ENCODE data around the gene RTEL1.

Gene RTEL1

DNA sequence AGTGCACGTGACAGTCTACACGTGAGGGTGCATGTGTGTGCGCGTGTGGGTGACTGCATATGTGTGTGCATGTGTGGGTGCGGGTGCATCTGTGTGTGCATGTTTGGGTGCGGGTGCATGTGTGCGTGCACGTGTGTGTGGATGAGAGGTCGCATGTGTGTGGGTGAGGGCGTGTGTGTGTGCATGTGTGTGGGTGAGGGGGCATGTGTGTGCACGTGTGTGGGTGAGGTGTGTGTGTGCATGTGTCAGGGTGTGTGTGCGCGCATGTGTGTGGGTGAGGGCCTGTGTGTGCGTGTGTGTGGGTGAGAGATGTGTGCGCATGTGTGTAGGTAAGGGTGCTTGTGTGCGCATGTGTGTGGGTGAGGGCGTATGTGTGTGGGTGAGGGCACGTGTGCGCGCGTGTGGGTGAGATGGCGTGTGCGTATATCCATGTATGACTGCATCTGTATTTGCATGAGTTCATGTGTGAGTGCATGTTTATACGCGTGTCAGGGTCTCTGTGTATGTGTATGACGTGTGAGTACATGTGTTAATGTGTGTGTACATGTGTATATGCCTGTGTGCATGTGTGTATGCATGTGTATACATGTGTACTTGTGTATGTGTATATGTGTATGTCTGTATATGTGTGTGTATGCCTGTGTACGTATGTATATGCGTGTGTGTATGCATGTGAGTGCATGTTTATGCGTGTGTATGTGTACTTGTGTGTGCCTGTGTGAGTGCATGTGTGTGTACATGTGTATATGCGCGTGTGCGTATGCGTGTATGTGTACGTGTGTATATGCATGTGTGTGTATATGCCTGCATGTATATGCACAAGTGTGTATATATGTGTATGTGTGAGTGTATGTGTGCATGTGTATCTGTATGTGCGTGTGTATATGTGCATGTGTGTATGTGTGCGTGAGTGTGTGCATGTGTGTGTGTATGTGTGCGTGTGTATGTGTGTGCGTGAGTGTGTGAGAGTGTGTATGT lies 74.3 kb downstream of the RTEL1 start:
- DNase-seq: no peak

DNA sequence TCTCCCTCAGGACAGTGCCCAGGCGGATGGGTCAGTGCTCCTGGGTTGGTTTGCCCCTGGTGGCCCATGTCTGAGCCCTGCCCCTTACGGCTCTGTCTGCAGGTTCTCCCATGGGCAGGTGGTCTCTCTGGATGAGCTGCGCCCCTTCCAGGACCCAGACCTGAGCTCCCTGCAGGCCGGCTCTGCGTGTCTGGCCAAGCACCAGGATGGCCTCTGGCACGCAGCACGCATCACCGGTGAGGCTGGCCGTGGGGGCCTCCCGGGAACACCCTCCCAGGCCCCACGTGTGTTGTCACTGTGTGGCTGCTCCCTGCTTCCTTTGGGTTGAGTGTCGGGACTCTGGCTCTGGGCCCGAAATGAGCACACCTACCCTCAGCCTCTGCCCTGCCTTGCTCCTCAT lies 75.0 kb downstream of the RTEL1 start:
- DNase-seq: no peak

DNA sequence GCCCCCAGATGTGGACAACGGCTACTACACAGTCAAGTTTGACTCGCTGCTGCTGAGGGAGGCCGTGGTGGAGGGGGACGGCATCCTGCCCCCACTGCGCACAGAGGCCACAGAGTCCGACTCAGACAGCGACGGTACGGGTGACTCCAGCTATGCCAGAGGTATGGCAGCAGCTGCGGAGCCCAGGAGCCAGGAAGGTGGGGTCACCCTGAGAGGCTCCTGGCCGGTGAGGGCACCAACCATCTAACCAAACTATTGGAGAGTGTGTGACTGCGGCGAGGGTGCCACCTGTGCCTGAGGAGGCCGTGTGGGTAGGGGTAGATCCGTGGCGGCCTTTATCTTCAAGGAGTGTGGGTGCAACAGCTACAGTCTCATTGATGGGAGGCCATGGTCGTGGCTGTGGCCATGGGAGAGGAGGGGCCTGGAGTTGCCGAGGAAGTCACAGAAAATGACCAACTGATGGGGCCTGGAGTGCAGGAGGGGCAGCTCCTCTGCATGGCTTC lies 75.5 kb downstream of the RTEL1 start:
- DNase-seq: no peak

DNA sequence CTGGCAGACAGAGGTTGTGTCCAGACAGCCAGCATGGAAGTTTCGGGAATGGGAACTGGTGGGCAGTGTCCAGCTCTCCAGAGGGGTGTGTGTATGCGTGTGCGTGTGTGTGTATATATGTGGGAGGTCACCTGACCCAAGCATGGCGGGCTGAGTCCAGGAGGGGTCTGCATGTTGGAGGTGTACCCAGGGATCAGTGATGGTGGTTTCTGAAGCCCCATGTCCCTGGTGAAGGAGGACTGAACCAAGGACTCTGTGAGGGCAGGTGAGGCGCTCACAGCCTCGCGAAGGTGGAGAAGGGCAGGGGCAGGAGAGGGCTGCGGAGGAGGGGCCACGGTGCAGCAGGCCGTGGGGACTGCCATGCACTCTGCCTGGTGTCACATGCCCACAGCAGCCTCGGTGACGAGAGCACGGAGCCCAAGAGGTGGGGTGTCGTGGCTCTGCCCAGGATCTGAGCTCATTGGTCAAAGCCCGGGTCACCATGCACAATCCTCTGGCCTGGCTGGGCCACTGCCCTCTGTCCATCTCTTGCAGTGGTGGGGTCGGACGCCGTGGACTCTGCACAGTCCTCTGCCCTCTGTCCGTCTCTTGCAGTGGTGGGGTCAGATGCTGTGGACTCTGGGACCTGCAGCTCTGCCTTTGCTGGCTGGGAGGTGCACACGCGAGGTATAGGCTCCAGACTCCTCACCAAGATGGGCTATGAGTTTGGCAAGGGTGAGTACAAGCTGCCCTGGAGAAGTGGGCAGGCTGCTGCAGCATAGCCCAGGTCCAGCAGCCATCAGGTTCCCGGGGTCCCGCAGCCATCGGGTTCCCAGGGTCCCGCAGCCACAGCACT lies 76.2 kb downstream of the RTEL1 start:
- DNase-seq: no peak

DNA sequence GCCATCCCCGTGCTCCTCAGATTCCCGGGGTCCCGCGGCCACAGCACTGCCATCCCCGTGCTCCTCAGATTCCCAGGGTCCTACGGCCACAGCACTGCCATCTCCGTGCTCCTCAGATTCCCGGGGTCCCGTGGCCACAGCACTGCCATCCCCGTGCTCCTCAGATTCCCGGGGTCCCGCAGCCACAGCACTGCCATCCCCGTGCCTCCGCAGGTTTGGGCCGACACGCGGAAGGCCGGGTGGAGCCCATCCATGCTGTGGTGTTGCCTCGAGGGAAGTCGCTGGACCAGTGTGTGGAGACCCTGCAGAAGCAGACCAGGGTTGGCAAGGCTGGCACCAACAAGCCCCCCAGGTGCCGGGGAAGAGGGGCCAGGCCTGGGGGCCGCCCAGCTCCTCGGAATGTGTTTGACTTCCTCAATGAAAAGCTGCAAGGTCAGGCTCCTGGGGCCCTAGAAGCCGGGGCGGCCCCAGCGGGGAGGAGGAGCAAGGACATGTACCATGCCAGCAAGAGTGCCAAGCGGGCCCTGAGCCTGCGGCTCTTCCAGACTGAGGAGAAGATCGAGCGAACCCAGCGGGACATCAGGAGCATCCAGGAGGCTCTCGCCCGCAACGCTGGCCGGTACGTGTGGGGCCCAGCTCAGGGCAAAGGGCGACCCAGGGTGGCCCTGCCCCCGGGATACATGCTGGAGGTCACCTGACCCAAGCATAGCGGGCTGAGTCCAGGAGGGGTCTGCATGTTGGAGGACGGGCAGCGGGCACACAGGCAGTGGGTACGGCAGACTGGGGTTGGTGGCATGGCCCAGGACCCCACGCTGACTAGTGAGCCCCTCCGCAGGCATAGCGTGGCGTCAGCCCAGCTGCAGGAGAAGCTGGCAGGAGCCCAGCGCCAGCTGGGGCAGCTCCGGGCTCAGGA lies 77.1 kb downstream of the RTEL1 start:
- DNase-seq: no peak

DNA sequence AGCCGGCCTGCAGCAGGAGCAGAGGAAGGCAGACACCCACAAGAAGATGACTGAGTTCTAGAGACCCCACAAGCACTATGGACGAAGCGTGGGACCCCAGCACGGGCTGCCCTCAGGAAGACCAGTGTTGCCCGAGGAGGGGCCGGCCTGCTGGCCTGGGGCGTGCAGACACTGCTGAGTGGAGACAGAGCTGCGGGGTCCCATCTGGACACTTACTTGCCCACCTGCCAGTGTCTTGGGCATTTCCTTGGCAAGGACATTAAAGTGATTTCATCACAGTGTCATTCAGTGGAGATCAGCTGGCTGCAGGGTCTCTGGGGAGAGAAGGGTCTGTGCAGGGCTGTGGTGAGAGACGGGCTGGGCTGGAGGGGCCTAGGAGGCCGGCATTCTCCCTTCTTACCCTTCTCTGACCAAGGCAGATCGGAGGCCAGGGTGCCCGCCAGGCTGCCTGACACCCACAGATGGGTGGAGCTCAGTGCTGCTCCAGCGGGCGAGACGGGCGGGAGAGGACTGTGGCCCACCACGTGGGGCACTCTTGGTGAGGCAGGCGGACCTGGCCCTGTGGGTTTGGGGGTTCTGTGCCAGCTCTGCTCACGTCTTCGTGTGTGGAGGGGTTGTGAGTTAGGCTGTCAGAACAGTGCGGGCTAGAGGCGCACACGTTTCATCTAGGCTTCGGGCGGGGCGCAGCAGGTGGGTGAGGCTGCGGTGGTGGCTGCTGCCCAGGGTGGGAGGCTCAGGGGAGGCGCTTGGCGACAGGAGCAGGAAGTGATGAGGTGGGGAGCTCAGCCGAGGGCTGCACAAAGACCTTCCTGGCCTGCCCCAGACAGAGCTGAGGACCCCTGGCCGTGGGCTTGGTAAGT lies 78.0 kb downstream of the RTEL1 start, which contains the start of gene LIME1:
TSS of gene LIME1 (plus strand) at position 806 of the 860 bp plus-strand sequence. CDS start 886 bp downstream, outside the sequence.
- no peak for DNase-seq

DNA sequence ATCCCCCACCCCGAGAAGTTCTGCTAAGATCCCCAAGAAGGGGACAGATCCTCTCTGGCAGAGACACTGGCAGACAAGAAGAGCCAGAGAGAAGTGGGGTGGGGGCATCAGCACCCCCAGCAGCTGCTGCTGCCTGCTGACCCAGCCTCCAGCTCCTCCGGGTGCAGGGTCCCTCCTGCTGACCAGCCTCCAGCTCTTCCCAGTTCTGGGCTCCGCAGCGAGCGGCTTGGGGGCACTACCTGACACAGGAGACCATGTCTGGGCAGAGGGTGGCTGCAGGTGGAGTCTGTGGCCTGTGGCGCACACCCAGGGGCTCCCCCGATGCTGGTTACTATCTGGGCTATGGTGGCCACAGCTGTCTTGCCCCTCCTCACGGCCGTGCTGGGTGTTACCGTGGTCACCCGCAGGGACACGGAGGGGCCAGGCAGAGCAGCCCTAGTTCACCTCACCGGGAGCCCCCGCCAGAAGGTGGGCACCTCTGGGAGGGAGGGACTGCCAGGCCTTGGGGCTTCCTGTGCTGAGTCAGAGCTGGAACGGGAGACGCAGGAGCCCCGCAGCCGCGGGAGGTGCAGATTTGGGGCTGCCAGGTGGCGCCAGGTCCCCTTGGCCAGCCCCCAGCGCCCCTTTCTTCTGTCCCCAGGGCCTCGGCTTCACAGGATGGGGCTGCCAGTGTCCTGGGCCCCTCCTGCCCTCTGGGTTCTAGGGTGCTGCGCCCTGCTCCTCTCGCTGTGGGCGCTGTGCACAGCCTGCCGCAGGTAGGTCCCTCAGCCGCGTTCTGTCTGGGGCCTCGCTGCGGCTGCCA lies 79.0 kb downstream of the RTEL1 start:
- DNase-seq: no peak

DNA sequence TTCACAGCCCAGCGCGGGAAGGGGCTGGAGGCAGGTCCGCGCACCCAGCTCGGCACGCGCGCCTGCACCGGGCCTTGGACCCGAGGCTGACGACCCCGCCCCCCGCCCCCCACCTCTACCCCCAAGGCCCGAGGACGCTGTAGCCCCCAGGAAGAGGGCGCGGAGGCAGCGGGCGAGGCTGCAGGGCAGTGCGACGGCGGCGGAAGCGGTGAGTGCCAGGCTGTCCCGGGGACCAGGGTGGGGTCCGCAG lies 79.5 kb downstream of the RTEL1 start:
- no peak for DNase-seq

DNA sequence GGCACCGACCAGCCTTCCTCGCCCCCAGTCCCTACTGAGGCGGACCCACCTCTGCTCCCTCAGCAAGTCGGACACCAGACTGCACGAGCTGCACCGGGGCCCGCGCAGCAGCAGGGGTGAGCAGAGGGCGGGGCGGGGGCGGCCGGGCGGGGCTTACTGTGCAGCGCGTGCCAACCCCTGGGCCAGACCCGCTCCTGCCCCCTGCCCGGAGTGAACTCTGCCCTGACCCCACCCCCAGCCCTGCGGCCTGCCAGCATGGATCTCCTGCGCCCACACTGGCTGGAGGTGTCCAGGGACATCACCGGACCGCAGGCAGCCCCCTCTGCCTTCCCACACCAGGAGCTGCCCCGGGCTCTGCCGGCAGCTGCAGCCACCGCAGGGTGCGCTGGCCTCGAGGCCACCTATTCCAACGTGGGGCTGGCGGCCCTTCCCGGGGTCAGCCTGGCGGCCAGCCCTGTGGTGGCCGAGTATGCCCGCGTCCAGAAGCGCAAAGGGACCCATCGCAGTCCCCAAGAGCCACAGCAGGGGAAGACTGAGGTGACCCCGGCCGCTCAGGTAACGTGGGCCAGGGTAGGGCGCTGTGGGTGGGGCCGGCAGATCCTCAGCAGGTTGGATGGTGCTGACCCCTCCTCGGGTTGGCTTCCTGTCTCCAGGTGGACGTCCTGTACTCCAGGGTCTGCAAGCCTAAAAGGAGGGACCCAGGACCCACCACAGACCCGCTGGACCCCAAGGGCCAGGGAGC lies 80.0 kb downstream of the RTEL1 start:
- DNase-seq: no peak

DNA sequence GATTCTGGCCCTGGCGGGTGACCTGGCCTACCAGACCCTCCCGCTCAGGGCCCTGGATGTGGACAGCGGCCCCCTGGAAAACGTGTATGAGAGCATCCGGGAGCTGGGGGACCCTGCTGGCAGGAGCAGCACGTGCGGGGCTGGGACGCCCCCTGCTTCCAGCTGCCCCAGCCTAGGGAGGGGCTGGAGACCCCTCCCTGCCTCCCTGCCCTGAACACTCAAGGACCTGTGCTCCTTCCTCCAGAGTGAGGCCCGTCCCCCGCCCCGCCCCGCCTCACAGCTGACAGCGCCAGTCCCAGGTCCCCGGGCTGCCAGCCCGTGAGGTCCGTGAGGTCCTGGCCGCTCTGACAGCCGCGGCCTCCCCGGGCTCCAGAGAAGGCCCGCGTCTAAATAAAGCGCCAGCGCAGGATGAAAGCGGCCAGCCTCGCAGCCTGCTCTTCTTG lies 80.6 kb downstream of the RTEL1 start:
- no peak for DNase-seq

DNA sequence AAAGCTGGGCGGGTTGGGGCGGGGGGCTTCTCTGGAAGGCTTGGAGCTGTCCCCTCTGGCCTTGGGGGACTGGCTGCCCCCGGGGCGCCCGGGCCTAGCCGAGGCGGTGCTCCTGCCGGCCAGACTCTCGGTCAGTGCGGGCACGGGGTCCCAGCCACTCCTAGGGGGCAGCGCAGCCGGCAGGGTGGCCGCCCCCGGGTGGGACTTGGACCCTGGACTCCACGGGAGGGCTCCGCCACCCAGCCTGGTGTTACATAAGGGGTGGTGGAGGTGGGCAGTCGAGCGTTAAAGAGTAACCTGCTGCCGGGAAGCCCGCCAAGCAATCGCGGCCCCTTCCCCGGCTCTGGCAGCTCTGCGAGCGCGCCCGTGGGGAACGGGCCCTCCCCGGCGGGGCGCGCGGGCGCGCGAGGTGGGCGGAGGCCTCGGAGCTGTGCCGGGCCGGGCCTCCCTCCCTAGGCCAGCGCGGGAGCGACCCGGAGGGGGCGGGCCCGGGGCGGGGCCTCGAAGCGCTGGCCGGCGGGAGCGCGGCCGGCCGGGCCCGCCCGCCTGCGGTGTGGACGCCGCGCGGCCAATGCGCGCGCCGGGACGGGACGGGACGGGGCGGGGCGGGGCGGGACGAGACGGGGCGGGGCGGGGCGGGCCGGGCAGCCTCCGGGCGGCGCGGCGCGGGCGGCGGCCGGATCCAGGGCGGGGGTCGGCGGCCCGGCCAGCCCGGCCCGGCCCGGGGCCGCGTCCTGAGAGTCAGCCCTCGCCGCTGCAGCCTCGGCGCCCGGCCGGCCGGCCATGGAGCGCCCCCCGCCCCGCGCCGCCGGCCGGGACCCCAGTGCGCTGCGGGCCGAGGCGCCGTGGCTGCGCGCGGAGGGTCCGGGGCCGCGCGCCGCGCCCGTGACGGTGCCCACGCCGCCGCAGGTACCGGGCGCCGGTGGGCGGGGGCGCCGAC lies 81.3 kb downstream of the RTEL1 start, which contains the start of gene SLC2A4RG:
TSS of gene SLC2A4RG (plus strand) at position 647 of the 940 bp plus-strand sequence. CDS start at position 784, 137 bp downstream.
- peak; percentile 51 to 60 for DNase-seq

DNA sequence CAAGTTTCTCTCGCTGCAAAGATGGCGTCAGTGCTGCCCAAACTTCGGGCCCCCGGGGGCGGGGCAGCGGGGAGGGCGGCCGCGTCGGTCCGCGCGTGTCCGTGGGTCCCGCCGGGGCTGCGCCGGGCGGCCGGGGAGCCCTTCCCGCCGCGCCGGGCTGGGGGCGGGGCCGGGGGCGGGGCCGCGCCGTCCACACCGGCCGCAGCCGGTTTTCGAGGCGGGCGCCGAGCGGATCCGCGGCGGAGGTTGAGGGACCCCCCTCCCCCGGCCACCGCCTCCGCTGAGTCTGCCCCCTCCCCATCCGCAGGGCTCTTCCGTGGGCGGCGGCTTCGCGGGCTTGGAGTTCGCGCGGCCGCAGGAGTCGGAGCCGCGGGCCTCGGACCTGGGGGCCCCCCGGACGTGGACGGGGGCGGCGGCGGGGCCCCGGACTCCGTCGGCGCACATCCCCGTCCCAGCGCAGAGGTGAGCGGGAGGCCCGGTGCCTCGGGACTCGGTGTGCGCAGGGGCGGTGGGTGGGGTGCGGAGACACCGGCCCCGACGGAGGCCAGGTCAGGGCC lies 82.0 kb downstream of the RTEL1 start:
- DNase-seq: peak in 1 of 2 experiments; percentile 33

DNA sequence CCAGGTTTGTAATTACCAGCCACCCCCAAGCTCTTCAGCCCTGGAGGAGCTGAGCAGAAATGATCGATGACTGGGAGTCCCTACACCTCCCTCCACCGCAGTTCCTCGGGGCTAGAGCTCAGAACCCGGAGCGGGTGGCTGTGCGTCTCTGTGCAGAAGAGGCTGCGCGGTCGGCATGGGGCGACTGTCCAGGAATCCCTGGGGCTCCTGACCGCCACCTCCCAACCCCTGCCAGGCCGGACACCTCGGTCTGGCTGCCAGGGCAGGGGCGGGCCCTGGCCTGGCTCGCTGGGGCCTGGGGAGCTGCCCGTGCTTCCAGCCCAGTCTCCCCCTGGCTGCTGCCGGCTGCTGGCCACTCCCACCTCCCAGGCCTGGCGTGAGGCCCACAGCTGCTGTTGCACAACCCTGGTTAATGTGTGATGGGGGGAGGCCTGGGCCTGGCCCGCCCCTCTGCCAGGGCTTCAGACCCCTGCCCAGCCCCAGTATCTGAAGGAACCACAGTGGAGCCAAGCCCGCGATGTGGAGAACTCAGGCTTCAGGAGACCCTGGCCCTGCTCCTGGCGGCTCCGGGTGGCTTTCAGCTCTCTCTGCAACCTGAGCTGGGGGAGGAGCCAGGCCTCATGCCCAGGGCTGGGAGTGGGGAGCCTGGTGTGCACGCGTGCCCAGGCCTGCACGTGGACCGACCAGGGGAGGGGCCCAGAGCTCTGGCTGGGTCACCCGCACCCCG lies 82.7 kb downstream of the RTEL1 start:
- DNase-seq: peak; percentile 46 to 83

DNA sequence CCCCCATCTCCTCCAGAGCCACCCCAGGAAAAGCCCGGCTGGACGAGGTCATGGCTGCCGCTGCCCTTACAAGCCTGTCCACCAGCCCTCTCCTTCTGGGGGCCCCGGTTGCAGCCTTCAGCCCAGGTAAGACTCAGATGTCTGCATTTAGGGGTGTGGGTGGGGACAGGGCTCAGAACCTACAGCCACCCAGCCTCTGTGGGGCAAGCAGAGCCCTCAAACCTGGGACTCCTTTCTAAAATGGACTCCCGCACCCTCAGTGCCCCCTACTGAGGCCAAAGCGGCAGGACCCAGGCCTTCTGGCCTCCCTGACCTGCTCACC lies 83.2 kb downstream of the RTEL1 start:
- no peak for DNase-seq

DNA sequence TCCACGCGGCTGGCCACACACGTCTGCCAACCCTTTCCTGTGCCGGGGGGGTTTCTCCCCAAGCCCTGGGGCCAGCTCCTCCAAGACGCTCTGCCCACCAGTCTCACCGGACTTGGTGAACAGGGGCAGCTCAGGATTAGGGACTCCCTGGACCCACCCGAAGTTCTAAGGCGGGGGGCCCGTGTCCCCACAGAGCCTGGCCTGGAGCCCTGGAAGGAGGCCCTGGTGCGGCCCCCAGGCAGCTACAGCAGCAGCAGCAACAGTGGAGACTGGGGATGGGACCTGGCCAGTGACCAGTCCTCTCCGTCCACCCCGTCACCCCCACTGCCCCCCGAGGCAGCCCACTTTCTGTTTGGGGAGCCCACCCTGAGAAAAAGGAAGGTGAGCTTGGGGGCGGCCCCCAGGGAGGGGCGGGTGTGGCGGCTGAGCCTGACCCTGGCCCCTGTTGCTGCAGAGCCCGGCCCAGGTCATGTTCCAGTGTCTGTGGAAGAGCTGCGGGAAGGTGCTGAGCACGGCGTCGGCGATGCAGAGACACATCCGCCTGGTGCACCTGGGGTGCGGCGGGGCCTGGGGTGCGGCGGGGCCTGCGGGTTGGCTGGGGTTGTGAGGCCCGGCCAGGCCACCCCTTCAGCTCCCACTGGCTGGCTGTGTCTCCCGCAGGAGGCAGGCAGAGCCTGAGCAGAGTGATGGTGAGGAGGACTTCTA lies 83.7 kb downstream of the RTEL1 start:
- DNase-seq: no peak

DNA sequence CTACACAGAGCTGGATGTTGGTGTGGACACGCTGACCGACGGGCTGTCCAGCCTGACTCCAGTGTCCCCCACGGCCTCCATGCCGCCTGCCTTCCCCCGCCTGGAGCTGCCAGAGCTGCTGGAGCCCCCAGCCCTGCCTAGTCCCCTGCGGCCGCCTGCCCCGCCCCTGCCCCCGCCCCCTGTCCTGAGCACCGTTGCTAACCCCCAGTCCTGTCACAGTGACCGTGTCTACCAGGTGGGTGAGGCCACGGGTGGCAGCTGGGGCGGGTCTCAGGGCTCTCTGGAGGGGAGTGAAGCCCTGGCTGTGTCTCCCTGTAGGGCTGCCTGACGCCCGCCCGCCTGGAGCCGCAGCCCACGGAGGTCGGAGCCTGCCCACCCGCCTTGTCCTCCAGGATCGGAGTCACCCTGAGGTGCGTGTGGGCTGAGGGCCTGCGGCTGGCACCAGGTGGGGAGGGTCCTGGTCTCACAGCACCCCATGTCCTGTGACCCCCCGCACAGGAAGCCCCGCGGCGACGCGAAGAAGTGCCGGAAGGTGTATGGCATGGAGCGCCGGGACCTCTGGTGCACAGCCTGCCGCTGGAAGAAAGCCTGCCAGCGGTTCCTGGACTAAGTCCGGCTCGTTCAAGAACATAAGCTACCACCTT lies 84.4 kb downstream of the RTEL1 start:
- no peak for DNase-seq

All from SW 1271 (cell line).